Measurements from ENCODE around the gene DYNLT5.

DYNLT5 gene

GRCh38 chr1:66729523-66729922 lies 22.7 kb upstream of the DYNLT5 start:
- Histone ChIP-seq H3K36me3 (ENCODE audit: control insufficient read depth, insufficient read depth, low read length) (no peaks in the 10 kb centered on the region), H3K4me1 (no peaks in the 10 kb centered on the region), H3K4me3 (ENCODE audit: low read depth, low read length) (no peak overlapping the region), H3K27ac (no peak overlapping the region), H3K79me2 (no peaks in the 10 kb centered on the region), H3K9ac (no peak overlapping the region), H2AFZ (no peak overlapping the region), H3K9me3 (ENCODE audit: control insufficient read depth, low read length) (no peaks in the 10 kb centered on the region), H3K4me2 (ENCODE audit: low read length) (no peak overlapping the region), H3K27me3 (ENCODE audit: control insufficient read depth, insufficient read depth, low read length) (no peaks in the 10 kb centered on the region)
- no peak for TF ChIP-seq CTCF (IDR thresholded peaks at IDR 0.05)

- Histone ChIP-seq H3K4me3 (ENCODE audit: low read depth, low read length) (no peak overlapping the region), H3K9ac (no peak overlapping the region), H3K4me1 (no peaks in the 10 kb centered on the region), H3K79me2 (no peaks in the 10 kb centered on the region), H2AFZ (no peak overlapping the region), H3K27me3 (ENCODE audit: control insufficient read depth, insufficient read depth, low read length) (no peaks in the 10 kb centered on the region), H3K36me3 (ENCODE audit: control insufficient read depth, insufficient read depth, low read length) (no peaks in the 10 kb centered on the region), H3K4me2 (ENCODE audit: low read length) (no peak overlapping the region), H3K9me3 (ENCODE audit: control insufficient read depth, low read length) (no peaks in the 10 kb centered on the region), H3K27ac (no peak overlapping the region)
- no peak for TF ChIP-seq CTCF (IDR thresholded peaks at IDR 0.05)
Measured at GRCh38 chr1:66730462-66730861, 21.8 kb upstream of the DYNLT5 start.

- H3K4me2 ChIP-seq (ENCODE audit: low read length), result no peak overlapping the region
- H3K36me3 ChIP-seq (ENCODE audit: control insufficient read depth, insufficient read depth, low read length), result no peaks in the 10 kb centered on the region
- H3K27ac ChIP-seq, result no peak overlapping the region
- H3K9ac ChIP-seq, result no peak overlapping the region
- H2AFZ ChIP-seq, result no peak overlapping the region
- H3K9me3 ChIP-seq (ENCODE audit: control insufficient read depth, low read length), result no peaks in the 10 kb centered on the region
- H3K27me3 ChIP-seq (ENCODE audit: control insufficient read depth, insufficient read depth, low read length), result no peaks in the 10 kb centered on the region
- H3K79me2 ChIP-seq, result no peaks in the 10 kb centered on the region
- no peaks in the 10 kb centered on the region for H3K4me1 ChIP-seq
- no peak overlapping the region for H3K4me3 ChIP-seq (ENCODE audit: low read depth, low read length)
- no peak for TF ChIP-seq CTCF (IDR thresholded peaks at IDR 0.05)
Measured at GRCh38 chr1:66731170-66731865, 20.9 kb upstream of the DYNLT5 start.

GRCh38 chr1:66732407-66733166 lies 19.7 kb upstream of the DYNLT5 start:
- Histone ChIP-seq H2AFZ (no peak overlapping the region), H3K9me3 (ENCODE audit: control insufficient read depth, low read length) (no peaks in the 10 kb centered on the region), H3K4me3 (ENCODE audit: low read depth, low read length) (no peak overlapping the region), H3K4me1 (no peaks in the 10 kb centered on the region), H3K27ac (no peak overlapping the region), H3K36me3 (ENCODE audit: control insufficient read depth, insufficient read depth, low read length) (no peaks in the 10 kb centered on the region), H3K27me3 (ENCODE audit: control insufficient read depth, insufficient read depth, low read length) (no peaks in the 10 kb centered on the region), H3K79me2 (no peaks in the 10 kb centered on the region), H3K4me2 (ENCODE audit: low read length) (no peak overlapping the region), H3K9ac (no peak overlapping the region)
- TF ChIP-seq CTCF (IDR thresholded peaks at IDR 0.05), result no peak

Data from parathyroid adenoma (tissue), 2 donors.